ENCODE results near the gene PLXNB3. TPM values are rescaled to one million over a fixed set of nuclear protein-coding genes. Genes with fewer than 3 reads are reported as not detected.

The PLXNB3 gene
- total RNA-seq, 1 donor from 2014 or later, result 4.3 TPM

DNA sequence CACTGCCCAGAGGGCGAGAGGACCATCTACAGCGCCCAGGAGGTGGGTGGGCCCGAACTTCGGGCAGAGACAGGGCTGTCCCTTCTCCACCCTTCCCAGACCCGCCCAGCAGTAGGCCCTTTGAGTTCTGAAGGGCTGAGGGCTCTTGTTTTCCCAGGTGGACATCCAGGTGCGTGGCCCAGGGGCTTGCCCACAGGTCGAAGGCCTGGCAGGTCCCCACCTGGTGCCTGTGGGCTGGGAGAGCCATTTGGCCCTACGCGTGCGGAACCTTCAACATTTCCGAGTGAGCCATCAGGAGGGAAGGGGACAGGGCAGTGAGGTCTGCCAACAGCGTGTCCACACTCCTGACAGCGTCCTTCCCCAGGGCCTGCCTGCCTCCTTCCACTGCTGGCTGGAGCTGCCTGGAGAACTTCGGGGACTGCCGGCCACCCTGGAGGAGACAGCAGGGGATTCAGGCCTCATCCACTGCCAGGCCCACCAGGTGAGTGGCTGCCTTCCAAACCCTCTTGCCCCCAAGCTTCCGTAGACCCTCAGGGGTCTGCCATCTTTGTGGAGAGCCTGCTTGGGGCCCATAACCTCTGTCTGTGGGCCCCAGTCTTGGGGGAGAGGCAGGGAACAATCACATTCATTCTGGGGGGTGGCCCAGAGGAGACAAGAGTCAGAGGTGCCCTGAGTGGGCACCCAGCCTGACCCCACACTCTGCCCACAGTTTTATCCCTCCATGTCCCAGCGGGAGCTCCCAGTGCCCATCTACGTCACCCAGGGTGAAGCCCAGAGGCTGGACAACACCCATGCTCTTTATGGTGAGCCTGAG, 6.8 kb downstream of the PLXNB3 start:
- no peaks in the 10 kb centered on the region for H3K27me3 Mint-ChIP-seq (ENCODE audit: low read depth)
- DNase-seq (ENCODE audit: low spot score in 2 of 2, unreplicated experiment in 2 of 2), result no peak
- H3K27ac Mint-ChIP-seq, result no peak overlapping the region
- no peaks in the 10 kb centered on the region for H3K36me3 Mint-ChIP-seq
- peaks cover 7% of the 10 kb centered on the region for H3K4me1 Mint-ChIP-seq
- TF ChIP-seq, protein P1, sequence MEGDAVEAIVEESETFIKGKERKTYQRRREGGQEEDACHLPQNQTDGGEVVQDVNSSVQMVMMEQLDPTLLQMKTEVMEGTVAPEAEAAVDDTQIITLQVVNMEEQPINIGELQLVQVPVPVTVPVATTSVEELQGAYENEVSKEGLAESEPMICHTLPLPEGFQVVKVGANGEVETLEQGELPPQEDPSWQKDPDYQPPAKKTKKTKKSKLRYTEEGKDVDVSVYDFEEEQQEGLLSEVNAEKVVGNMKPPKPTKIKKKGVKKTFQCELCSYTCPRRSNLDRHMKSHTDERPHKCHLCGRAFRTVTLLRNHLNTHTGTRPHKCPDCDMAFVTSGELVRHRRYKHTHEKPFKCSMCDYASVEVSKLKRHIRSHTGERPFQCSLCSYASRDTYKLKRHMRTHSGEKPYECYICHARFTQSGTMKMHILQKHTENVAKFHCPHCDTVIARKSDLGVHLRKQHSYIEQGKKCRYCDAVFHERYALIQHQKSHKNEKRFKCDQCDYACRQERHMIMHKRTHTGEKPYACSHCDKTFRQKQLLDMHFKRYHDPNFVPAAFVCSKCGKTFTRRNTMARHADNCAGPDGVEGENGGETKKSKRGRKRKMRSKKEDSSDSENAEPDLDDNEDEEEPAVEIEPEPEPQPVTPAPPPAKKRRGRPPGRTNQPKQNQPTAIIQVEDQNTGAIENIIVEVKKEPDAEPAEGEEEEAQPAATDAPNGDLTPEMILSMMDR (IDR thresholded peaks at IDR 0.05; ENCODE audit: unreplicated experiment), result no peak
- H3K4me3 Mint-ChIP-seq, result no peak overlapping the region
- H3K9me3 Mint-ChIP-seq, result no peaks in the 10 kb centered on the region

DNA sequence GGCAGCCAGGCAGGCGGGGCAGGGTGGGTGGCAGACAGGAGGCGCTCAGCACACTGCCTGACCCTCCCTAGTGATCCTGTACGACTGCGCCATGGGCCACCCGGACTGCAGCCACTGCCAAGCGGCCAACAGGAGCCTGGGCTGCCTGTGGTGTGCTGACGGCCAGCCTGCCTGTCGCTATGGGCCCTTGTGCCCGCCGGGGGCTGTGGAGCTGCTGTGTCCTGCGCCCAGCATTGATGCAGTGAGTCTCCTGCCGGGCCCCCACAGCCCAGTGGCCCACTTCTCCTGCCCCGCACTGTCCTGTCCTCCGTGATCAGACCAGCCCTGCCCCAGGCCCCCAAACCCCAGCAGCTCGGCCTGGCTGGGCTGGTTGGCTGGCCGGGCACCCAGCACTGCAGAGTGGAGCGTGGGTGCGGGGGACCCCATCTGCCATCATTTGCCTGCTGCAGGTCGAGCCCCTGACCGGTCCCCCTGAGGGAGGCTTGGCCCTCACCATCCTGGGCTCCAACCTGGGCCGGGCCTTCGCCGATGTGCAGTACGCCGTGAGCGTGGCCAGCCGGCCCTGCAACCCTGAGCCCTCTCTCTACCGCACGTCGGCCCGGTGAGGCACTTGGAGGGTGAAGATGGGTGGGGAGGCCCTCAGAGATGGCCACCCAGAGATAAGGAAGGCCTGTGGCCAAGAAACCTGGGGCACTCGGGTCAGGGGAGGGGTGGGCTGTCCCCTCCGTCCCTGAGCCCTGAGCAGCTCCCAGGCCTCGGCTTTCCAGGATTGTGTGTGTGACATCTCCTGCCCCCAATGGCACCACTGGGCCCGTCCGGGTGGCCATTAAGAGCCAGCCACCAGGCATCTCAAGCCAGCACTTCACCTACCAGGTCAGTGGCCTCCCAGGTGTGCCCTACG, 7.6 kb downstream of the PLXNB3 start:
- H3K9me3 Mint-ChIP-seq, result no peaks in the 10 kb centered on the region
- no peak overlapping the region for H3K4me3 Mint-ChIP-seq
- H3K4me1 Mint-ChIP-seq, result no peaks in the 10 kb centered on the region
- DNase-seq (ENCODE audit: low spot score in 2 of 2, unreplicated experiment in 2 of 2), result peak in 1 of 2 experiments; percentile 12
- no peak overlapping the region for H3K27ac Mint-ChIP-seq
- TF ChIP-seq, protein P1 (IDR thresholded peaks at IDR 0.05; ENCODE audit: unreplicated experiment), result no peak
- no peaks in the 10 kb centered on the region for H3K36me3 Mint-ChIP-seq
- H3K27me3 Mint-ChIP-seq (ENCODE audit: low read depth), result no peaks in the 10 kb centered on the region

DNA sequence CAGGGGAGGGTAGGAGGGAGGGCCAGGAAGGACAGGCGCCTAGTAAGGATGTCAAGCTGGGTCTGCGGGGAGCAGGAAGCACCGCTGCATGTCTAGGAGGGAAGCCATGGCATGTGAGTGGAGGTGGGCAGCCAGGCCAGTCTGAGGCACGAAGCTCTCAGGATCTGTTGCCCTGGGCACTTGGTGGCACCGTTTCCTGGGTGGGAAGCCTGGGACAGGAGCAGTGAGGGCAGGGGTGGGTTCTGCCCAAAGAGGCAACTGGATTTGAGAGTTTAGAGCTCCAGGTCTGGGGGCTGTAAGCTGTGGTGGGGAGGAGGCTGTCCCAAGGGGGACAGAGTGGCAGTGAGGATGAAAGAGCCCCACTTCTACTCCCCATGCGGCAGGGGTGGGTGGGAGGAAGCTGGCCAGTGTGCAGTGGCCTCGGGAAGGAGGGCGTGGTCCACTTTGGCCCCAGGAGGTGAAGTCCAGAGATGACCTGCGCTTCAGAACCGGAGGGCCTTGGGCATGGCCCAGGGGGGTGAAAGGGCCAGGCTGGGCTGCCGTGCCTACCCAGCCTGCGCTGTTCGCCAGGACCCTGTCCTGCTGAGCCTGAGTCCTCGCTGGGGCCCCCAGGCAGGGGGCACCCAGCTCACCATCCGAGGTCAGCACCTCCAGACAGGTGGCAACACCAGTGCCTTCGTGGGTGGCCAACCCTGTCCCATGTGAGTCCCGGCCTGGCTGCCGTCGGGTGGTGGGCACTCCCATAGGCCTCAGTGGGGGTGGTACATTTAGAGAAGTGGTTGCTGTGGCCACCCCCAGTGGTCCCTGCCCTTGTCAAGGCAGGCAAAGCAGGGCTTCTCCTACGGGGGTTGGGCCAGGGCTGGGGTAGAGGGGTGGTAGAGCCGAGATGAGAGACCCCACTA, 8.5 kb downstream of the PLXNB3 start:
- Mint-ChIP-seq H3K4me1 (no peaks in the 10 kb centered on the region), H3K27me3 (ENCODE audit: low read depth) (no peaks in the 10 kb centered on the region), H3K4me3 (no peak overlapping the region), H3K27ac (no peak overlapping the region), H3K36me3 (no peaks in the 10 kb centered on the region), H3K9me3 (no peaks in the 10 kb centered on the region)
- TF ChIP-seq, protein P1 (IDR thresholded peaks at IDR 0.05; ENCODE audit: unreplicated experiment), result no peak
- no peak for DNase-seq (ENCODE audit: low spot score in 2 of 2, unreplicated experiment in 2 of 2)

DNA sequence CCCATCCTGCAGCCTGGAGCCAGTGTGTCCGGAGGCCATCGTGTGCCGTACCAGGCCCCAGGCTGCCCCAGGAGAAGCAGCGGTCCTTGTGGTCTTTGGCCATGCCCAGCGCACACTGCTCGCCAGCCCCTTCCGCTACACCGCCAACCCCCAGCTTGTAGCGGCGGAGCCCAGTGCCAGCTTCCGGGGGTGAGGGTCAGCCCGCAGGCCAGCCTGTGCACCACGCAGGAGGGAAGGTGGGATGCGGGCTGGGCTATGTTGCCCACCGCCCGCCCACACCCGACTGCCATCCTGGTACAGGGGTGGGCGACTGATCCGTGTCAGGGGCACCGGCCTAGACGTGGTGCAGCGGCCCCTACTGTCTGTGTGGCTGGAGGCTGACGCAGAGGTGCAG, 9.2 kb downstream of the PLXNB3 start:
- H3K27me3 Mint-ChIP-seq (ENCODE audit: low read depth), result no peaks in the 10 kb centered on the region
- H3K27ac Mint-ChIP-seq, result no peak overlapping the region
- no peaks in the 10 kb centered on the region for H3K9me3 Mint-ChIP-seq
- peak in 1 of 2 experiments; percentile 14 for DNase-seq (ENCODE audit: low spot score in 2 of 2, unreplicated experiment in 2 of 2)
- H3K36me3 Mint-ChIP-seq, result no peaks in the 10 kb centered on the region
- H3K4me3 Mint-ChIP-seq, result no peak overlapping the region
- no peaks in the 10 kb centered on the region for H3K4me1 Mint-ChIP-seq
- TF ChIP-seq, protein P1 (IDR thresholded peaks at IDR 0.05; ENCODE audit: unreplicated experiment), result no peak
